ENCODE data around the gene SDK1.

Gene SDK1

DNA sequence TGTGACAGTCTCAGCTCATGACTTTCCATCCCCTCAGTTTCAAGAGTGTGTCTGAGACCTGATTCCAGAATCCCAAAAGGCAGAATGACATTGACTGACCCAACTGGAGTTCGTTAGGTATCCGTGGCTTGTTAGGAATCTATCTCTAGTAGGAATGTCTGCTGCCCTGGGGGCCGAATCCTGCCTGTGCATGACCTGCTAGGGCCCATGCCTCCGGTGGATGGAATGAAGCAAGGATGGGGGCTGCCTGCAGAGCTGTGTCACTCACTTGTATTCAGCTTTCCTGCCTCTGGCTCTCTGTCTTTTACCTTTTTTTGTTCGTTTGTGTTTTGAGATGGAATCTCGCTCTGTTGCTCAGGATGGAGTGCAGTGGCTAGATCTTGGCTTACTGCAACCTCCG lies 129.5 kb downstream of the SDK1 start:
- ATAC-seq, result no peak
- no peaks in the 10 kb centered on the region for H3K36me3 Mint-ChIP-seq (ENCODE audit: low read depth)
- no peaks in the 10 kb centered on the region for H3K9me3 Mint-ChIP-seq
- peaks cover 3% of the 10 kb centered on the region for H3K27me3 Mint-ChIP-seq
- no peaks in the 10 kb centered on the region for H3K4me1 Mint-ChIP-seq
- no peak for DNase-seq
- H3K4me3 Mint-ChIP-seq, result no peak overlapping the region
- no peak overlapping the region for H3K27ac Mint-ChIP-seq

DNA sequence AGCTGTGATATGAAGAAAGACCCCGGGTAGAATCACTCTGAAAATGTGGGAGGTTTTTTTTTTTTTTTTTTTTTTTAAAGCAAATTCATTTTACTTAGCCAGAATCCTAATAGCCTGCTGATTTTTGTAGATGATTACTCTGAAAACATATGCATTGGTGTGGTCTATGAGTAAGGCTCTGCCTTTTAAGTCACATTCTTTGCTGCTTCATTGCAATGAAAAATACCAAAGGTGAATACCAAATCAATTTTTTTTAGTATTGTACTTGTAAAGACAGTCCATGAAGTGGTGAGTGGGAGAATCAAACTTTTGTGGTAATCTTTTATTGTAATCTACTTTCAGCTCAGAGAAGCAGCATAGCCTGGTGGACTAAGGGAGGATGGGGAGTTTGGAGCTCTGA lies 130.3 kb downstream of the SDK1 start:
- peaks cover 3% of the 10 kb centered on the region for H3K27me3 Mint-ChIP-seq

DNA sequence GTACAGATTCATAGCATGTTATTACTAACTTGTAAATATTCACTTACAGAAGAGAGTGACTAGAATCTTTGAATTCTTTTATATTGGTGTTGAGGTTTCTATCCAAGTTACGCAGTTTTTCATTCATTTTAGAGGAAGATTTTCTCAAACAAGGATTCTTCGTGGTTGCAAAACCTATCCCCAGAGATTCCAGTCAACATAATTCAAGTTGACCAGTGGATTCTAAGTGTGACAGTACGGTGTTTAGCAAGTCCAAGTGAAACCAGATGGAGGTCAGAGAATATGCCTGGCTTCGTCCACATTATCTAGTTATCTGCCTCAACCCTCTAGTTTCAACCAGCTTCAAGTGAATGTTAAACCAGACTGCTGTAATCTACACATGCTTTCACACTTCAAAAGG lies 131.9 kb downstream of the SDK1 start:
- DNase-seq, result no peak
- Mint-ChIP-seq H3K4me3 (no peak overlapping the region), H3K4me1 (no peaks in the 10 kb centered on the region), H3K27ac (no peak overlapping the region), H3K36me3 (ENCODE audit: low read depth) (no peaks in the 10 kb centered on the region), H3K9me3 (no peaks in the 10 kb centered on the region), H3K27me3 (peaks cover 3% of the 10 kb centered on the region)
- ATAC-seq, result no peak

More for the DNA sequence above, 130.3 kb downstream of the SDK1 start:
- ATAC-seq (no peak), DNase-seq (no peak)
- Mint-ChIP-seq H3K36me3 (ENCODE audit: low read depth) (no peaks in the 10 kb centered on the region), H3K4me1 (no peaks in the 10 kb centered on the region), H3K27ac (no peak overlapping the region), H3K4me3 (no peak overlapping the region), H3K9me3 (no peaks in the 10 kb centered on the region)

DNA sequence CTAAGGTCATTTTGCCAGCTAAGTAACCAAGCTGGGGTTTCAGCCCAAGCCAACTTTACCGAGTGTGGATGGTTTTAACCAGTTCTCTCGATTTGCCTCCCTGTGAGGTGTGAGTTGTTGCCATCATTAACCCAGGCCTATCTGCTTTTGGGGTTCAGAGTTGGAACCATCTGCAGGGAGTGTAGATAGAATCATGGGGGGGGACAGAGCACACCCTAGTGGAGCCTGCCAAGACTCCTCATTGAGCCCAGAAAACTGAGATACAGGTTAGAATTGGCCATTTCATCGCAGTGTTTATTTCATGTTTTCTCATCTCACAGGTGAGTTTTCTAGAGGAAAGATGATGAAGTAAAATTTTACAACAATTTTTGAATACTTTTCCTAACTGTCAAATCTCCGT lies 133.6 kb downstream of the SDK1 start:
- Mint-ChIP-seq H3K4me3 (no peak overlapping the region), H3K9me3 (no peaks in the 10 kb centered on the region)

DNA sequence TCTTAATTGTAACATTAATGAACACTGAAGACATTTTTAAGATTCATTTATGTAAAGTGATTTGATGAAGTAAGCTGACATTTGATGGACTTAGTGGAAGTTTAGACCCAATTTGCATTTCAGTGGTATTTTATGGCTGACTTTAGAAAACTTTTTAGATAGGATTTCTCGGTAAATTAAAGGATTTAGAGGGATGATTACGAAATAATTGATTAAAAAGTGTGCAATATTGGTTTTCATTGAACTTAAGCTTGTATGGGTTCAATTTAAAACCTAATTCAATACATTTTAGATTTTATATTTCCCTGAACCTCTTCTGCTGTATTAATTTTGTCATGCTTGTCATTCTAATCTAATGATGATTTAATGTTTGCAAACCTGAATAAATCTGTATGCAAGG lies 135.1 kb downstream of the SDK1 start:
- Mint-ChIP-seq H3K4me1 (no peaks in the 10 kb centered on the region), H3K4me3 (no peak overlapping the region), H3K36me3 (ENCODE audit: low read depth) (no peaks in the 10 kb centered on the region), H3K9me3 (no peaks in the 10 kb centered on the region), H3K27ac (no peak overlapping the region), H3K27me3 (peaks cover 3% of the 10 kb centered on the region)
- DNase-seq (no peak), ATAC-seq (no peak)

More for the DNA sequence above, 133.6 kb downstream of the SDK1 start:
- ATAC-seq, result no peak
- no peaks in the 10 kb centered on the region for H3K36me3 Mint-ChIP-seq (ENCODE audit: low read depth)
- H3K4me1 Mint-ChIP-seq, result no peaks in the 10 kb centered on the region
- peaks cover 3% of the 10 kb centered on the region for H3K27me3 Mint-ChIP-seq
- H3K27ac Mint-ChIP-seq, result no peak overlapping the region
- DNase-seq, result no peak

DNA sequence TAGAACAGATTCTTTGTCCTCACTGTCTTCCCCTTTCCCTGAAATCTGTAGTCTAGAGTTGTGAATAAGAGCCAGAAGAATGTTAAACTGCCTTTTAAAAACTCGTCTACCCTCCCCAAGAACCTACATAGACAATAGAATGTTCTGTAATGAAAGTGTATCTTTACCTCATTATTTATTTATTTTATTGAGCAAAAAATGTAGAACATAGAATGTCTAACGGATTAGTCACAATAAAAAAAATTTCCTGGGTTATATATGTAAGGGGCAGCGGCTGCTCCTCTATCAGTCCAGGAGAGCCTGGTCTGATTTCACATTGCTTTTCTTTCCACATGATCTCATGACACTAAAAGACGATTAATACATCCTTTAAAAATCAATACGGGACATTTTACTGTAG lies 135.7 kb downstream of the SDK1 start:
- Mint-ChIP-seq H3K4me1 (no peaks in the 10 kb centered on the region), H3K9me3 (no peaks in the 10 kb centered on the region), H3K27me3 (peaks cover 4% of the 10 kb centered on the region), H3K36me3 (ENCODE audit: low read depth) (no peaks in the 10 kb centered on the region), H3K4me3 (no peak overlapping the region), H3K27ac (no peak overlapping the region)
- DNase-seq (no peak), ATAC-seq (no peak)

DNA sequence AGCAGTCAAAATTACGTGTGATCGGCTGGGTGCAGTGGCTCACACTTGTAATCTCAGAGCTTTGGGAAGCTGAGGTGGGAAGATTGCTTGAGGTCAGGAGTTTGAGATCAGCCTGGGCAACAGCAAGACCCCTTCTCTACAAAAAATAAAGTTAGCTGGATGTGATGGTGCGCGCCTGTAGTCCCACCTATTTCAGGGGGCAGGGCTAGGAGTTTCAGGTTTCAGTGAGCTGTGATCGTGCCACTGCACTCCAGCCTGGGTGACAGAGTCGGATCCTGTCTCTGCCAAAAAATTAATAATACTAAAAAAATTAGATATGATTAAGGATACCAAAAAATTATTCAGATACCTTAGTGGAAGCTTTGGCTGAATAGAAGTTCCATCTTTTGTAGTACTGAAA lies 136.4 kb downstream of the SDK1 start:
- Mint-ChIP-seq H3K27ac (no peak overlapping the region), H3K4me3 (no peak overlapping the region), H3K4me1 (no peaks in the 10 kb centered on the region), H3K36me3 (ENCODE audit: low read depth) (no peaks in the 10 kb centered on the region), H3K27me3 (peaks cover 4% of the 10 kb centered on the region), H3K9me3 (no peaks in the 10 kb centered on the region)
- no peak for DNase-seq
- ATAC-seq, result no peak

DNA sequence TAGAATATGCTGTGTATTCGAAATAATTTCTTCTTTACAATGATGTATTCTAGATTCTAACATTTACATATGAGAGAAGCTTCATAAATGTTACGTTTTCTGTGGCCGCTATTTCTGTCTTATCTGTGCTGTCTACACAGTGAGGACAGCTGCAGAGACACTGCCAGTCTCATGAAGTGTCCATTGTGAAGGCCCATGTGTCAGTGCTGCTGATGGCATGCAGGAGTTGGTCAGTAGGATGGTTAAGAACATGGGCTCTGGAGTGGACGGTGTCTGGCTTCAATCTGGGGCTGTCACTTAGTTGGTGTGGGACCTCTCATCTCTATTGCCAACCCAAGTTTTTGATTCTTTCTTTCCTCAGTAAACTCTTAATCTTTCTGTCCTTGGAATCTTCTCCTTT lies 137.3 kb downstream of the SDK1 start:
- H3K4me3 Mint-ChIP-seq, result no peak overlapping the region
- no peaks in the 10 kb centered on the region for H3K36me3 Mint-ChIP-seq (ENCODE audit: low read depth)
- DNase-seq (no peak), ATAC-seq (no peak)
- no peaks in the 10 kb centered on the region for H3K9me3 Mint-ChIP-seq
- peaks cover 4% of the 10 kb centered on the region for H3K27me3 Mint-ChIP-seq
- no peaks in the 10 kb centered on the region for H3K4me1 Mint-ChIP-seq
- no peak overlapping the region for H3K27ac Mint-ChIP-seq

DNA sequence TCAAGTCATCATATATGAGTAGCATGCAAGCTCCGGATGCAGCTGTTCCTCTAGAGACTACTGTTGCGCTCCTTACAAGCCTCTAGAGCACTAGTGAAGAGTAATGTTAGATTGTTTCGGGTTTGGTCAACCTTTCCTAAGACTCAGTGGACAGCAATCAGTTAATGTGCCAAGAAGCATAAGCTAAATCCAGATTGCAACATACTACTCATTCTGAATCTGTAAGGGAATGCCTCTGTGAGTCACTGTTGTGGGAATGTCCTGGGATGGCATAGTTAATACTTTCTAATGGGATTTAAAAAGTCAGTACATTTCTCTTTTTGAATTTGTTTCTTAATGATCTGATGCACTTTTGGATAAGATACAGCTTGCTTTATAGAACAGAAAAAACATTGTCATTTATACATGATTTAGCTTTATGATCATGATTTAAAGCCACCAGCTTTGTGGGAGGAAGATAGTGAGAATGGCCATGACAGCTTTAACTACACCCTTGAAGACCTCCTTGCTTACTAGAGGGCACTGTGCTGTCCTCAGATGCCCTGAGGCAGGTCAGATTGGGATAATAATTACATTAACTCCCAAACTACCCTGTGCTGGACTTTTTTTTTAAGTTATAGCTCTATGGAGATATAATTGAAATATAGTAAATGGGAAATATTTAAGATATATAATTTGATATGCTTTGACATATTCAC lies 138.4 kb downstream of the SDK1 start:
- Mint-ChIP-seq H3K9me3 (no peaks in the 10 kb centered on the region), H3K36me3 (ENCODE audit: low read depth) (no peaks in the 10 kb centered on the region), H3K27ac (no peak overlapping the region), H3K4me3 (no peak overlapping the region), H3K27me3 (peaks cover 4% of the 10 kb centered on the region), H3K4me1 (no peaks in the 10 kb centered on the region)
- ATAC-seq (no peak), DNase-seq (no peak)

DNA sequence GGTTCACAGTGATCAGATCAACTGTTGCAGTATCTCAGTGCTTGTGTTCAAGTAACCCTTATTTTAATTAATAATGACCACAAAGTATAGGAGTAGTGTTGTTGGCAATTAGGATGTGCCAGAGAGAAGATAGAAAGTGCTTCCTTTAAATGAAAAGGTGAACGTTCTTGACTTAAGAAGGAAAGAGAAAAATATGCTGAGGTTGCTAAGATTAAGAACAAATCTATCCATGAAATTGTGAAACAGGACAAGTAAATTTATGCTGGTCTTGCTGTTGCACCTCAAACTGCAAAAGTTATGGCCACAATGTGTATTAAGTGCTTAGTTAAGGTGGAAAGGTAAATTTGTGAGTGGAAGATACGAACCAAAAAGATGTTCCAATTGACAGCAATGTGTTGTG lies 139.5 kb downstream of the SDK1 start:
- no peak overlapping the region for H3K4me3 Mint-ChIP-seq
- ATAC-seq, result no peak

DNA sequence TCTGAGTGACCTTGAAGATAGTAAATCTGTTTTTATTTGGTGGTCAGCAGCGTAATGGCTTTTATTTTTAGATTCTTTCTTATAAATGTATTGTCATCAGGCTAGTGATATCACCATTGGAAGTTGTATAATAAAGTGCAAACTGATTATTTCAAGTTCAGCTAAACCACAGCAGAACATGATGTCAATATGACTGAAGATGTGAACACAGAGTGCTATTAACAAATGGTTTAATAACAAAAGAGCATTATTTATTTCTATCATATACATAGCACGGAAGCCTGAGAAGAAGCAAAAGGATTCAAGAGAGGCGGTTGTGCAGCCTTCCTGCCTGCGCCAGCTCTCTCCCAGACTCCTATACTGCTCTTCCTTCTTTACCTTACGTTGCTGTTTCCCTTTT lies 142.7 kb downstream of the SDK1 start:
- Mint-ChIP-seq H3K27ac (no peak overlapping the region), H3K27me3 (peaks cover 4% of the 10 kb centered on the region)

More for the DNA sequence above, 139.5 kb downstream of the SDK1 start:
- peaks cover 4% of the 10 kb centered on the region for H3K27me3 Mint-ChIP-seq
- peaks cover 1% of the 10 kb centered on the region for H3K9me3 Mint-ChIP-seq
- H3K36me3 Mint-ChIP-seq (ENCODE audit: low read depth), result no peaks in the 10 kb centered on the region
- H3K27ac Mint-ChIP-seq, result no peak overlapping the region
- H3K4me1 Mint-ChIP-seq, result no peaks in the 10 kb centered on the region
- DNase-seq, result no peak

DNA sequence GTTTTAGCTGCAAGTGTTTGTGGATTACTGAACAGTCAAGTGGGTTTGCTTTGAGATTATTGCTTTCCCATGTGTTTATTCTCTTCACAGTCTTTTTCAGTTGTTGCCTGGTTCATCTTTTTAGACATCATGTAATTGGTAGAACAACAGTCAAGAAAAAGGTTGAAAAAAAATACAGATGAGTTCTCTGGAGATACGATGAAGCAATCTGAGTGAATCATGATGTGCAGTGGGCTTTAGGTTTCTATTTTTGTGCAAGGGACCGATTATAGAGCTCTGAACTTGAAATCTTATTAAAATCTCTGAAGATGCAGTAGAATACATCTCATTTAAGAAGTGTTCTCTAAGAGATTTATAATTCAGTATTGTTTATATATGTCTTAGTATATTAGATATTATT lies 145.7 kb downstream of the SDK1 start:
- Mint-ChIP-seq H3K36me3 (ENCODE audit: low read depth) (no peaks in the 10 kb centered on the region), H3K27ac (no peak overlapping the region), H3K27me3 (peaks cover 6% of the 10 kb centered on the region), H3K4me1 (no peaks in the 10 kb centered on the region), H3K4me3 (no peak overlapping the region), H3K9me3 (peaks cover 15% of the 10 kb centered on the region)
- ATAC-seq, result no peak
- no peak for DNase-seq

More for the DNA sequence above, 142.7 kb downstream of the SDK1 start:
- DNase-seq (no peak), ATAC-seq (no peak)
- peaks cover 15% of the 10 kb centered on the region for H3K9me3 Mint-ChIP-seq
- no peaks in the 10 kb centered on the region for H3K4me1 Mint-ChIP-seq
- no peak overlapping the region for H3K4me3 Mint-ChIP-seq
- H3K36me3 Mint-ChIP-seq (ENCODE audit: low read depth), result no peaks in the 10 kb centered on the region

DNA sequence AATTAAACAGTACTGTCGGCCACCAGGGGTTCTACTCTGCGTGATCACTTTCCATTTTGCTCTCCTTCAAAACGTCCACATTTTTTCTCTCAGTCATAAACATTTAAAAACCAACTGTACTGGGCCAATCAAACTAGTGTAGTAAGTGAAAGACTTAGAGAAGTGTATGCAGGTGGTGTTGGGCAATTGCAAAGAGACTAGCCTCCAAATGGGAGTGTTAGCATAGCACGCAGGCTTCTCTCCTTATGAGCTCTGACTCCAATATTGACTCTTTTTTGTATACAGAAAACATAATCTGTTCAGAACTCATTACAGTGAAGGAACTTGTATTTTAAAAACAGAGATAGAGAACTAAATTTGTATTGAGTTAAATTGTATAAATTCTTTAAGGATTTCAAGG lies 150.6 kb downstream of the SDK1 start:
- Mint-ChIP-seq H3K4me1 (peaks cover 4% of the 10 kb centered on the region), H3K27me3 (peaks cover 8% of the 10 kb centered on the region), H3K36me3 (ENCODE audit: low read depth) (no peaks in the 10 kb centered on the region), H3K9me3 (peaks cover 12% of the 10 kb centered on the region), H3K4me3 (no peak overlapping the region), H3K27ac (no peak overlapping the region)
- ATAC-seq (no peak), DNase-seq (no peak)

DNA sequence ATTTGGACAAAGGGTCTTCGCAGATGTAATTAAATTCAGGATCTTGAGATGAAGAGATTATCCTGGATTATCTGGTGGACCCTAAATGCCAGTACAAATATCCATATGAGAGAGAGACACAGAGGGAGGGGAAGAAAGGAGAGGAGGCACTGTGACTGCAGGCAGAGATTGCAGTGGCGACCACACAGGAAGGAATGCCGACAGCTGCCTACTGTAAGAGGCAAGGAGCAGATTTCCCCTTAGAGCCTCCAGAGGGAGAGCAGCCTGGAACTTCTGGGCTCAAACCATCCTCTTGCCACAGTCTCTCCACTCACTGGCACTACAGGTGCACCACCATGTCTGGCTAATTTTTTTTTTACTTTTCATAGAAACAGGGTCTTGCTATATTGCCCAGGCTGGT lies 152.3 kb downstream of the SDK1 start:
- Mint-ChIP-seq H3K27me3 (peaks cover 8% of the 10 kb centered on the region), H3K4me3 (no peak overlapping the region), H3K4me1 (peaks cover 4% of the 10 kb centered on the region), H3K36me3 (ENCODE audit: low read depth) (no peaks in the 10 kb centered on the region), H3K27ac (no peak overlapping the region), H3K9me3 (peaks cover 9% of the 10 kb centered on the region)
- ATAC-seq, result no peak
- DNase-seq, result no peak

DNA sequence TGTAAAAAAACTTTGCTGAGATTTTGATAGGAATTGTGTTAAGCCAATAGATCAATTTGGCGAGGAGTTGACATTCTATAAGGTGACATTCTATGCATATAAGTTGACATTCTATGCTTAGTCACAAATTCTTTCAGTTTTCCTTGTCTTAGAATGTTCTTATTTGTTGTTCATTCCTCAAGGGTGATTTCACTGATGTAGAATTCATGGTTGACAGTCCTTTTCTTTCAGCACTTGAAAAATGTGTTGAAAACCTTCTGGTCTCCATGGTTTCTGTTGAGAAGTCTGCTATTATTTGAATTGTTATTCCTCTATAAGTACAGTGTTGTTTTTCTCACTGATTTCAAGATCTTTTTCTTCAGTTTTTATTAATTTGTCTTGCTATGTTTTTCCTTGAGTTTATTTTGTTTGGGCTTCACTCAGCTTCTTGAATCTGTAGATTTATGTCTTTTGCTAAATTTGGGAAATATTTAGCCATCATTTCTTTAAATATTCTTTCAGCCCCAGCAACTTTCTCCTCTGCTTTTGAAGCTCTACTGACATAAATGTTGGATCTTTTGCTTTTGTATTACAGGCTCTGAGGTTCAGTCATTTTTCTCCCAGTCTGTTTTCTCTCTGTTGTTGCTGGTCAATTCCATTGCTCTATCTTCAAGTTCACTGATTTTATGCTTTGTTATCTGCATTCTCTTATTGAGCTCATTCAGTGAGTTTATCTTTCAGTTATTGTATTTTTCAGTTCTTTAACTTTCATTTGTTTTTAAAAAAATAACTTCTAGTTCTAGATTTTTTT lies 154.9 kb downstream of the SDK1 start:
- no peak overlapping the region for H3K27ac Mint-ChIP-seq
- no peak for ATAC-seq
- H3K4me3 Mint-ChIP-seq, result no peak overlapping the region
- no peaks in the 10 kb centered on the region for H3K36me3 Mint-ChIP-seq (ENCODE audit: low read depth)
- no peak for DNase-seq
- H3K9me3 Mint-ChIP-seq, result peaks cover 9% of the 10 kb centered on the region
- H3K27me3 Mint-ChIP-seq, result peaks cover 8% of the 10 kb centered on the region
- peaks cover 6% of the 10 kb centered on the region for H3K4me1 Mint-ChIP-seq
